GM12873 (cell line): Measurements from ENCODE around the gene RAB44.

Experiments used
- CTCF ChIP-seq: IDR thresholded peaks from 2 replicates; pipeline ENCODE4 v1.5.1; 2012; ENCODE audit warnings: low read depth, mild to moderate bottlenecking, moderate library complexity, low read length, control low read depth; ENCODE audit not compliant: insufficient read depth; ENCODE audit errors: missing control alignments

The RAB44 gene

DNA sequence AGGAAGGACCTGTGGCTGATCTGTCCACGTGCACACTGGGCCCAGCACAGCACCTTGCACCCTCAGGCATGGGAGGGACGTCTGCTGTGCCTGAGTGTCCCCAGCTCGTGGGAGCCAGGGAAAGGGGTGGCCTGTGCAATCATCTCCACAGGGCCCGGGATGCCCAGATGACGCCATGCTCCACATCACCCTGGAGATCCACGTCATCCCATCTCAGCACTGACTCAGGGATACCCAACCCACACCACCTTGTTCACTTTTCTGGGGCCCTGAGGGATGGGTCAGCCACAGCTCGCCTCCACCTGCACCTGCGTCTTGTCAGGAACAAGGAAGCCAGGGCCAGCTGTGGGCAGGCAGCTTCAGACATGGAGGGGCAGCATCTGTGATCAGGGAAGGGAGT, 48.2 kb downstream of the RAB44 start:
- TF ChIP-seq CTCF: no peak

GRCh38 chr6:36746251-36746650, 48.6 kb downstream of the RAB44 start:
- no peak for TF ChIP-seq CTCF

DNA sequence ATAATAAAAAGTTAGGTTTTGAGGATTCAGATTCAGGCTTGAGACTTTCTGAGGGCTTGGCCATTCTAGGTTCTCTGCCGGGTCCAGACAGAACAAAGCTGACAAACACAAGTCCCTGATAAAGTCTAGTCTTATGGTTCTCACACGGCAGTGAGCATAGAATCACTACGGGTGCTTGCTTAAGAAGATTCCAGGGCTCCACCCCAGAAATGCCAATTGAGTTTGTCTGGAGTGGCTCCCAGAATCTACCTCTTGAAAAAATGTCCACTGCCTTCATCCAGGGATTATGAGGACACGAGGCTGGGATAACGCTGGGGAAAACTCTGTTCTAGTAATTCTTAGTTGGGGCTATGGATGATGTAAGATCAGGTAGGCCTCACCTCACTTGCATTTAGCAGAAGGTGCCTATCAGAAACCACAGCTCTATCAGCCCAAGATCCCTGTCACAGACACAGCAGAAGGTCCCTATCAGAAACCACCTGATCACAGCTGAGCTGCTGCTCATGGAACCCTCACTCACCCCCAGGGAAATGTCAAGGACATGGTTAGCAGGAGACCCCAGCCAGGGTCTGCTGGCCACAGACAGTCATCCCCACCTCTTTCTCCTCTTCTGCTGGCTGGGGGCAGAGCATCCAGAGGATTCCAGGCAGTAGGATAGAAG, 52.3 kb downstream of the RAB44 start:
- no peak for TF ChIP-seq CTCF

DNA sequence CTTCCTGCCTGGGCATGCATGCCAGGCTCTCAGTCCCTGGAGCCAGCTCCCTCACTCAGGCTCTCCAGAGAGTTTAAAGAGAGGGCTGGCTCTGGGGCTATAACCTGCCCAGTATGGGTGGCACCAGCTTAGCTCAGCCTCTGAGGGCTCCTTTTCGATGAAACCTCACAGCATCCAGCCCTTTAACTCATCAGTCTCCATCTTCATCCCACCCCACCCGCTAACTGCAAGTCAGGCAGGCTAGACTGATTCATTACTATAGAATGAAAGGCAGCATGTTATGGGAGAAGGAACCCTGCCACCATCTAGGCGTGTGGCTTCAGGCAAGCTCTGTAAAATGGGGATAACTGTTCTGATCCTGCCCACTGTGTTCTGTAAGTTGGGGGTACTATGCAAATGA, 53.5 kb downstream of the RAB44 start:
- TF ChIP-seq CTCF: no peak

DNA sequence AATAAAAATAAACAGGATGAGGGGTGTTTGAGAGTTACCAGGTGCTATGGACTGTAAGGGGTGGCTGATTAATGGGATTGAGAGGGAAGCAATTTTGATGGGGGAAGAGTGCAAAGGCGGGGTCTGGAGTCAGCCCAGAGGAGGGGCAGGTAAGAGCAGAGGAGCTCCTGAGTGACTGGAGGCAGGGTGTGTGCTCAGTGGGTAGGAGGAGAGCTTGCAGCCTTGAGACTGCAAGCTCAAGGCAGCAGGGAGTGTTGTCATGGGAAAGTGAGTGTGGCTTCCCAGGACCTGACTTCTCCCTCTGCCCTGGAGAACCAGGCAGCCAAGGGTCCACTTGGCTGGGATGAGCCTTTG, 54.2 kb downstream of the RAB44 start:
- no peak for TF ChIP-seq CTCF

DNA sequence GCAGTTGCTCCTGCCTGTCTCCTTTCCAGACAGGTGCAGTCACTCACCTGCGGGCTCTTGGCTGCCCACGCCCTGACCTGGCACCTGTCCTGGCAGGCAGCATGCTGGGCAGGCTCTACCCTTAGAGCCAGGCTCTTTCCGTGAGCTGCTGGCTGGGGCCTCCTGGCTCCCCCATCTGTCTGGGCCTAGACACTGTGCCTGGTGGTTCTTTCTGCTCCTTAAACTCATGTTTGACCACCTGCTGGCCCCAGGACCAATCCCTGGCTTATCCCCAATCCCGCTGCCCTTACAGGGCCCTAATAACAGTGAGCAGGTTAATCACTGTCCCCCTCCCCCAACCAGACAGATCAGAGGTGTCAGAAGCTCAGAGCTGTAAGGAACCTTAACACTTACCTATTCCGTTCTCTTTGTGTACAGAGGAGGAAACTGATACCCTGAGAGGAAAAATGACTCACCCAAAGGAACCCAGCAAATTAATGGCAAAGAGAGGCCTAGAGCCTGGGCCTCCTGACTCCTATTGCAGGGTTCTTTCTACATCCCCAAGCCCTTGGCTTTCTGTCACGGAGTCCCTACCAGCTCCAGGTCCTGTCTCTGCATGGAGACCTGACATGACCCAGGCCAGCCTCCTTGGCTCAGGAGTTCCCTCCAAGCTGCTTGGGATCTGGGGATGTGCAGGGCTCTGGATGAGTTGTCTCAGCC, 54.7 kb downstream of the RAB44 start:
- TF ChIP-seq CTCF: no peak

DNA sequence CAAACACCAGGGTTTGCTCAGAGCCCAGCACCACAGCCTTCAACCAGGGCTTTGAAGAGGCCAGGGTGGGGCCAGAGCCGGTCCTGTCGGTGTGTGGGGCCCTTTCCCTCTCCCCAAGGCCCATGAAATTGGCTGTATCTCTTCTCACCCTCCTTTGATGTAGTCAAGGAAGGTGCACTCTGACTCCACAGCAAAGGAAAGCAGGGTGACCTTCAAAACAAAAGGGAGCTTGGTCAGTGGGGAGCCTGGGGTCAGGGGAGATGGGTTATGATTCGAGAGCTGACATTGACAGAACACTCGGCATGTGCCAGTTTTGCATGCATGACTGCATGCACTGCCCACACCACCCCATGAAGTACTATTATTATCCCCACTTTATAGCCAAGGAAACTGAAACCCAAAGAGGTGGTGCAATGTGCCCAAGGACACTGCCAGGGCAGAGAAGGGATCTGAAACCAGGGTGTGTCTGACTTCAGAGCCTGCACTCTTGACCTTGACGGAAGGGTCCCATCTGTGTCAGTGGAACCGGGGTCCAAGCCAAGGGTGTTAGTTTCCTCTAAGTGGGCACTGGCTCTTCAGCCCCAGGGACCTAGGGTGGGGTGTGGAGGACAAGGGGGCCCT, 55.4 kb downstream of the RAB44 start:
- TF ChIP-seq CTCF: no peak
